GM23248 (cell line): ENCODE results near the gene CYP39A1. TPM values are rescaled to one million over a fixed set of nuclear protein-coding genes. Genes with fewer than 3 reads are reported as not detected.

Experiments used
- DNase-seq: peaks from one replicate; pipeline ENCODE4 v3.0.0-alpha.2; 2015
- H2AFZ ChIP-seq: fragments of 200-600 bp; sonication (generic); 2 replicates; pipeline ENCODE4 v1.6.1; 2016; ENCODE audit warnings: antibody characterized with exemption
- H3F3A ChIP-seq: fragments of 200-600 bp; sonication (generic); 2 replicates; pipeline ENCODE4 v1.6.1; 2016; ENCODE audit warnings: mild to moderate bottlenecking, antibody characterized with exemption, mixed run types; ENCODE audit not compliant: insufficient read depth
- H3K27ac ChIP-seq: fragments of 200-600 bp; sonication (generic); 2 replicates; pipeline ENCODE4 v1.5.1; 2016; ENCODE audit warnings: mild to moderate bottlenecking
- H3K27me3 ChIP-seq: fragments of 200-600 bp; sonication (generic); replicated peaks from 2 replicates; pipeline ENCODE4 v1.6.1; 2016; ENCODE audit warnings: mild to moderate bottlenecking; ENCODE audit not compliant: insufficient read depth
- H3K36me3 ChIP-seq: fragments of 200-600 bp; sonication (generic); 2 replicates; pipeline ENCODE4 v1.6.1; 2016; ENCODE audit warnings: low read depth, mild to moderate bottlenecking
- H3K4me1 ChIP-seq: fragments of 200-600 bp; sonication (generic); 2 replicates; pipeline ENCODE4 v1.6.1; 2016; ENCODE audit warnings: mild to moderate bottlenecking; ENCODE audit not compliant: insufficient read depth
- H3K4me2 ChIP-seq: fragments of 200-600 bp; sonication (generic); one replicate; pipeline ENCODE4 v1.6.1; 2016; ENCODE audit warnings: mild to moderate bottlenecking; ENCODE audit not compliant: unreplicated experiment
- H3K4me3 ChIP-seq: fragments of 200-600 bp; sonication (generic); 2 replicates; pipeline ENCODE4 v1.5.1; 2016; ENCODE audit warnings: mild to moderate bottlenecking
- H3K79me2 ChIP-seq: fragments of 200-600 bp; sonication (generic); 2 replicates; pipeline ENCODE4 v1.6.1; 2016; ENCODE audit warnings: mild to moderate bottlenecking; ENCODE audit not compliant: insufficient read depth
- H3K9ac ChIP-seq: fragments of 200-600 bp; sonication (generic); 2 replicates; pipeline ENCODE4 v1.6.1; 2016; ENCODE audit warnings: mild to moderate bottlenecking
- H3K9me2 ChIP-seq: fragments of 200-600 bp; sonication (generic); 2 replicates; pipeline ENCODE4 v1.6.1; 2016; ENCODE audit warnings: mixed run types, mild to moderate bottlenecking, moderate library complexity; ENCODE audit not compliant: insufficient read depth
- H3K9me3 ChIP-seq: fragments of 200-600 bp; sonication (generic); one replicate; pipeline ENCODE4 v1.6.1; 2017; ENCODE audit warnings: low read depth
- H4K20me1 ChIP-seq: fragments of 200-600 bp; sonication (generic); 2 replicates; pipeline ENCODE4 v1.6.0; 2016; ENCODE audit not compliant: insufficient read depth
- EZH2 ChIP-seq: fragments of 200-600 bp; sonication (generic); IDR thresholded peaks from 2 replicates; pipeline ENCODE4 v1.6.1; 2018; ENCODE audit warnings: antibody characterized with exemption, mild to moderate bottlenecking; ENCODE audit not compliant: insufficient read depth, poor library complexity, severe bottlenecking
- EZH2phosphoT487 ChIP-seq: fragments of 200-600 bp; sonication (generic); IDR thresholded peaks from 2 replicates; pipeline ENCODE4 v1.6.1; 2018; ENCODE audit warnings: antibody characterized with exemption, moderate library complexity, mild to moderate bottlenecking, low read depth; ENCODE audit not compliant: insufficient read depth
- WGBS, 2 experiments: methylation state at CpG; one replicate each; pipeline ENCODE4 v1.1.6; 2015 to 2017; ENCODE audit warnings: low lambda C conversion rate in 2 of 2, low coverage in 1 of 2; ENCODE audit errors: missing lambda C conversion rate in 2 of 2; 5-methylcytosine and 5-hydroxymethylcytosine counted together
- in situ Hi-C: fragments of 300-500 bp; cut with MboI; formaldehyde crosslinking; loops from 2 replicates; pipeline ENCODE4 v1.15.0; 2020
- polyA plus RNA-seq: library from polyadenylated mRNA; unstranded; fragments of >200 nt; fragmentation: Nextera tagmentation; extraction: Ambion mirVana; gene quantifications from 2 replicates; pipeline ENCODE4 v1.2.1, GENCODE V29; 2016
- total RNA-seq: library from RNA; depleted of rRNA; stranded (reverse); fragments of >200 nt; shearing (Covaris generic); gene quantifications from 2 replicates; pipeline ENCODE4 v1.2.3, GENCODE V29; 2014; rRNA removed

The CYP39A1 gene
- total RNA-seq, result 0.38 TPM in 1 of 2 replicates, not detected in the other
- 0.08 and 0.46 TPM in 2 replicates for polyA plus RNA-seq

DNA sequence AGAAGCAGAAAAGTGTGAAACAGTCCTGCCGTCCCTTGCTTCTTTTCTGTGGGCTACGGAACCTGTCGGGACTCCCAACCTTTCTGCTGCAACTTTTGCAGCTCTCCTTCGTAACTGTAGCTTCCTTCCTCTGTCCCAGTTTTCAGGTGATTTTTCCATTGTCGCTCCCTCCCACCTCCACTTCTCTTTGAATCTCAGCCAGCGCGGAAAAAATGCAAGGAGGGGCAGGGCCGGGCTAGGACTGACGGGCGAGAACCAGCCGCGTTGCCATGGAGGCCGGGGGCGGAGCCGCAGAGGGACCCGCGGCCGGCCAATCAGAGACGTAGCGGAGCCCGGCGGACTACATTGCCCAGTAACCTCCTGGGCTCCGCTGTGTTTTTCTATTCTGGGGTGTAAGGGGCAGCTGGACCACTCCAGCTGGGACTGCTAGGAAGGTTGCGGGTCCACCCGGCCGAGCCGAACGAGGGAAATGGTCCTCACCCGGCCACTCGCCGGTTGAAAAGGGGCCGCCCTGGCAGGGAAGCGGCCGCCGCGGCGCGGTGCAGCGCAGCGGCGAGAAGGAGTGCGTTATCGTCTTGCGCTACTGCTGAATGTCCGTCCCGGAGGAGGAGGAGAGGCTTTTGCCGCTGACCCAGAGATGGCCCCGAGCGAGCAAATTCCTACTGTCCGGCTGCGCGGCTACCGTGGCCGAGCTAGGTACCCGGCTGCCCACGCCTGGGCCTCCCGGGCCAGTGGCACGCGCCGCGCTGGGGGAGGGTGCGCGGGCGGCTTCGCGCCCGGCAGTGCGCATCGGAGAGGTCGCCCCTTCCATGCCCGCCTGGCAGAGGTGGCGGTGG lies at the start of gene CYP39A1, which contains the start of gene SLC25A27:
CYP39A1 (minus strand) TSS at position 216 of the 836 bp plus-strand sequence. CDS start 236 bp downstream, outside the sequence.
SLC25A27 (plus strand) TSS at position 373 of the 836 bp plus-strand sequence; CDS start at position 591, 218 bp downstream.
- Histone ChIP-seq H3K9me3 (no peaks in the 10 kb centered on the region), H3K4me3 (peak within 1 kb of the TSS; percentile 96), H3K4me2 (peak within 1 kb of the TSS; percentile 99), H3K9ac (peak within 1 kb of the TSS; percentile 81), H3K79me2 (no peaks in the 10 kb centered on the region), H3K36me3 (no peaks in the 10 kb centered on the region), H3F3A (no peaks in the 10 kb centered on the region), H3K4me1 (peaks cover 12% of the 10 kb centered on the region), H3K27me3 (no peaks in the 10 kb centered on the region), H2AFZ (peak within 1 kb of the TSS; percentile 97), H3K27ac (peak within 1 kb of the TSS; percentile 39), H3K9me2 (no peaks in the 10 kb centered on the region), H4K20me1 (no peaks in the 10 kb centered on the region)
- WGBS, 2 experiments, result 0 to 1% methylated on average over 63 to 71 of the region's 72 CpGs
- peak; percentile 96 for DNase-seq
- in situ Hi-C loops, result no loop called here
- TF ChIP-seq EZH2, result no peak
- TF ChIP-seq EZH2phosphoT487, result no peak

- no peaks in the 10 kb centered on the region for H3K4me1 ChIP-seq
- H3K79me2 ChIP-seq, result no peaks in the 10 kb centered on the region
- no peak overlapping the region for H3K27ac ChIP-seq
- no peak overlapping the region for H3K4me2 ChIP-seq
- H3K9me2 ChIP-seq, result no peaks in the 10 kb centered on the region
- H3K4me3 ChIP-seq, result no peak overlapping the region
- H4K20me1 ChIP-seq, result no peaks in the 10 kb centered on the region
- H2AFZ ChIP-seq, result no peak overlapping the region
- no peaks in the 10 kb centered on the region for H3F3A ChIP-seq
- H3K27me3 ChIP-seq, result peaks cover 4% of the 10 kb centered on the region; the same call in 1 of the 2 replicates
- WGBS, 2 experiments, result 13 to 35% methylated on average over 1 of the region's 1 CpG
- in situ Hi-C loops, result no loop called here
- no peak overlapping the region for H3K9ac ChIP-seq
- DNase-seq, result no peak
- TF ChIP-seq EZH2, result no peak
- TF ChIP-seq EZH2phosphoT487, result no peak
- no peaks in the 10 kb centered on the region for H3K36me3 ChIP-seq
- H3K9me3 ChIP-seq, result no peaks in the 10 kb centered on the region
Measured at GRCh38 chr6:46699970-46700369, 47.4 kb upstream of the CYP39A1 start.

DNA sequence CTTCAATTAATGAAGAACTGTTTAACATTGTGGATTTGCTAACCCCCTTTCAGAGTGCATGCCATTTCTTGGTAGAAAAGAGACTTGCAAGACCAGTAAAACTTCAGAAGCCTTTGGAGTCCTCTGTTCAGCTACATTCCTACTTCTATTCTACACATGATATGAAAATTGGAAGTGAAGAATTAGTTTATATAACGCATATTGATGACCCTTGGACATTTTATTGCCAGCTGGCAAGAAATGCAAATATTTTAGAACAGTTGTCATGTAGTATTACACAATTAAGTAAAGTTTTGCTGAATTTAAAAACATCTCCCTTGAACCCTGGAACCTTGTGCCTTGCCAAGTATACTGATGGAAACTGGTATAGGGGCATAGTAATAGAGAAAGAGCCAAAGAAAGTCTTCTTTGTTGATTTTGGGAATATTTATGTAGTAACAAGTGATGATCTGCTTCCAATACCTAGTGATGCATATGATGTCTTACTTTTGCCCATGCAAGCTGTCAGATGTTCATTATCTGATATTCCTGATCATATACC lies 38.4 kb upstream of the CYP39A1 start:
- Histone ChIP-seq H3K27ac (no peak overlapping the region), H4K20me1 (no peaks in the 10 kb centered on the region), H2AFZ (no peak overlapping the region), H3K9me2 (no peaks in the 10 kb centered on the region), H3K4me2 (no peak overlapping the region), H3K4me1 (no peaks in the 10 kb centered on the region), H3K79me2 (no peaks in the 10 kb centered on the region), H3K9me3 (no peaks in the 10 kb centered on the region), H3K36me3 (no peaks in the 10 kb centered on the region), H3K4me3 (no peak overlapping the region), H3K9ac (no peak overlapping the region), H3K27me3 (no peaks in the 10 kb centered on the region), H3F3A (no peaks in the 10 kb centered on the region)
- in situ Hi-C loops, result no loop called here
- TF ChIP-seq EZH2phosphoT487, result no peak
- TF ChIP-seq EZH2, result no peak
- no peak for DNase-seq
- 12 to 27% methylated on average over 1 of the region's 1 CpG for WGBS, 2 experiments

DNA sequence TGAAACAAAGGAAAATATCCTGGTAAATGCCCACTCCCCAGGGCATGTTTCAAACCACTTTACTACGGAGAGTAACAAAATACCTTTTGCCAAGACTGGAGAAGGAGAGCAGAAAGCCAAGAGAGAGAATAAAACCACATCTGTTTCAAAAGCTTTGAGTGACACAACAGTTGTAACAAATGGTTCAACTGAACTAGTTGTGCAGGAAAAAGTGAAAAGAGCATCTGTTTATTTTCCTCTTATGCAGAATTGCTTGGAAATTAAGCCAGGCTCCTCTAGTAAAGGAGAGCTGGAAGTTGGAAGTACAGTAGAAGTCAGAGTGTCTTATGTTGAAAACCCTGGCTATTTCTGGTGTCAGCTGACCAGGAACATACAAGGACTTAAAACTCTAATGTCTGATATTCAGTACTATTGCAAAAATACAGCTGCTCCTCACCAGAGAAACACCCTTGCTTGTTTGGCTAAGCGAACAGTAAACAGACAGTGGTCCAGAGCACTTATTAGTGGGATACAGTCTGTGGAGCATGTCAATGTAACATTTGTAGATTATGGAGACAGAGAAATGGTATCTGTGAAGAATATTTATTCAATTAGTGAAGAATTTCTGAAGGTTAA lies 37.6 kb upstream of the CYP39A1 start:
- Histone ChIP-seq H3K36me3 (no peaks in the 10 kb centered on the region), H4K20me1 (no peaks in the 10 kb centered on the region), H2AFZ (no peak overlapping the region), H3F3A (no peaks in the 10 kb centered on the region), H3K27me3 (no peaks in the 10 kb centered on the region), H3K79me2 (no peaks in the 10 kb centered on the region), H3K9me3 (no peaks in the 10 kb centered on the region), H3K4me3 (no peak overlapping the region), H3K27ac (no peak overlapping the region), H3K9me2 (no peaks in the 10 kb centered on the region), H3K9ac (no peak overlapping the region), H3K4me2 (no peak overlapping the region), H3K4me1 (peaks cover under 1% of the 10 kb centered on the region; the same call in 1 of the 2 replicates)
- 46% methylated on average over 2 of the region's 2 CpGs for WGBS, 2 experiments
- no peak for DNase-seq
- in situ Hi-C loops, result no loop called here
- TF ChIP-seq EZH2phosphoT487, result no peak
- TF ChIP-seq EZH2, result no peak
